ENCODE data around the gene TMEM87A.

The TMEM87A gene

GRCh38 chr15:42289166-42289565 lies 15.9 kb upstream of the TMEM87A start:
- TF ChIP-seq CTCF (IDR thresholded peaks at IDR 0.05; ENCODE audit: low read depth, low read length): no peak

GRCh38 chr15:42287931-42288330 lies 14.7 kb upstream of the TMEM87A start:
- TF ChIP-seq CTCF (IDR thresholded peaks at IDR 0.05; ENCODE audit: low read depth, low read length): no peak
- H3K4me3 ChIP-seq (ENCODE audit: low read depth, low read length): no peak overlapping the region

More at GRCh38 chr15:42289166-42289565, 15.9 kb upstream of the TMEM87A start:
- H3K4me3 ChIP-seq (ENCODE audit: low read depth, low read length): no peak overlapping the region

GRCh38 chr15:42286445-42287029 lies 13.3 kb upstream of the TMEM87A start:
- no peak overlapping the region for H3K4me3 ChIP-seq (ENCODE audit: low read depth, low read length)
- no peak for TF ChIP-seq CTCF (IDR thresholded peaks at IDR 0.05; ENCODE audit: low read depth, low read length)

- H3K4me3 ChIP-seq (ENCODE audit: low read depth, low read length): no peak overlapping the region
- no peak for TF ChIP-seq CTCF (IDR thresholded peaks at IDR 0.05; ENCODE audit: low read depth, low read length)
These were observed 11.8 kb upstream of the TMEM87A start for GRCh38 chr15:42285034-42285433.

- no peak for TF ChIP-seq CTCF (IDR thresholded peaks at IDR 0.05; ENCODE audit: low read depth, low read length)
- H3K4me3 ChIP-seq (ENCODE audit: low read depth, low read length): no peak overlapping the region
These were observed 11.3 kb upstream of the TMEM87A start for GRCh38 chr15:42284551-42284950.

- no peak for TF ChIP-seq CTCF (IDR thresholded peaks at IDR 0.05; ENCODE audit: low read depth, low read length)
- H3K4me3 ChIP-seq (ENCODE audit: low read depth, low read length): no peak overlapping the region
These were observed 10.4 kb upstream of the TMEM87A start for GRCh38 chr15:42283671-42284070.

- TF ChIP-seq CTCF (IDR thresholded peaks at IDR 0.05; ENCODE audit: low read depth, low read length): no peak
- no peak overlapping the region for H3K4me3 ChIP-seq (ENCODE audit: low read depth, low read length)
These were observed 9.7 kb upstream of the TMEM87A start for GRCh38 chr15:42282926-42283325.
